ENCODE data around the gene ANKS1B.
"Not testable (repeated sequence)": the region's sequence is repeated elsewhere in the genome, so short reads cannot be mapped to it uniquely, and the experiment has no call there.

- not testable (repeated sequence) for TF ChIP-seq CTCF (IDR thresholded peaks at IDR 0.05; ENCODE audit: low read depth, low read length, missing input control); YY1 (IDR thresholded peaks at IDR 0.05); ATF3 (IDR thresholded peaks at IDR 0.05); REST (IDR thresholded peaks at IDR 0.05); JUND (IDR thresholded peaks at IDR 0.05); SP1 (IDR thresholded peaks at IDR 0.05); GABPA (IDR thresholded peaks at IDR 0.05 in 1 of 2, conservative IDR thresholded peaks at IDR 0.05 in 1 of 2); RAD21 (IDR thresholded peaks at IDR 0.05); ZBTB33 (IDR thresholded peaks at IDR 0.05); HNF4G (IDR thresholded peaks at IDR 0.05); TAF1 (conservative IDR thresholded peaks at IDR 0.05); EGR1 (IDR thresholded peaks at IDR 0.05; ENCODE audit: low read depth in 2 of 2)
- TF ChIP-seq, protein P1, sequence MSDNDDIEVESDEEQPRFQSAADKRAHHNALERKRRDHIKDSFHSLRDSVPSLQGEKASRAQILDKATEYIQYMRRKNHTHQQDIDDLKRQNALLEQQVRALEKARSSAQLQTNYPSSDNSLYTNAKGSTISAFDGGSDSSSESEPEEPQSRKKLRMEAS (IDR thresholded peaks at IDR 0.05): not testable (repeated sequence)
These were observed 746.7 kb downstream of the ANKS1B start for GRCh38 chr12:99237907-99238538.
